ENCODE results near the gene WNT3.

WNT3 gene

DNA sequence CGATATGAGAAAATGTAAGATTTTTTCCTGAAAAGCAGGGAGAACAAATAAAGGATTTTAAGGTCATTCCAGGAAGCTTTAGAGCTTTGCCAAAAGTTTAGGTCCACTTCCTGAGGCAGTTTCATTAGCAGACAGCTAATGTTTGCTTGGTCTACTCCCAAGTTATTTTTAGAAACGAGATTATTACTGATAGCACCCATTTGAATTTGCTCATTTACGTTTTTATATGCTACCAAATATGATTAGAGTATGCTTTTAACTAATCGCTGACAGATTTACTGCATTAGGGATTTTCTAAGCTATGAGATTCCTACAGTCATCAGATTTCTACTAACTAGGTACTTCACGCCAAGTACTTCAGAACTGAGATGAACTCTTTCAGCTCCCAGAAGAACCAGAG, 98.1 kb downstream of the WNT3 start:
- no peak for DNase-seq (ENCODE audit: low read depth)
- TF ChIP-seq, protein P1, sequence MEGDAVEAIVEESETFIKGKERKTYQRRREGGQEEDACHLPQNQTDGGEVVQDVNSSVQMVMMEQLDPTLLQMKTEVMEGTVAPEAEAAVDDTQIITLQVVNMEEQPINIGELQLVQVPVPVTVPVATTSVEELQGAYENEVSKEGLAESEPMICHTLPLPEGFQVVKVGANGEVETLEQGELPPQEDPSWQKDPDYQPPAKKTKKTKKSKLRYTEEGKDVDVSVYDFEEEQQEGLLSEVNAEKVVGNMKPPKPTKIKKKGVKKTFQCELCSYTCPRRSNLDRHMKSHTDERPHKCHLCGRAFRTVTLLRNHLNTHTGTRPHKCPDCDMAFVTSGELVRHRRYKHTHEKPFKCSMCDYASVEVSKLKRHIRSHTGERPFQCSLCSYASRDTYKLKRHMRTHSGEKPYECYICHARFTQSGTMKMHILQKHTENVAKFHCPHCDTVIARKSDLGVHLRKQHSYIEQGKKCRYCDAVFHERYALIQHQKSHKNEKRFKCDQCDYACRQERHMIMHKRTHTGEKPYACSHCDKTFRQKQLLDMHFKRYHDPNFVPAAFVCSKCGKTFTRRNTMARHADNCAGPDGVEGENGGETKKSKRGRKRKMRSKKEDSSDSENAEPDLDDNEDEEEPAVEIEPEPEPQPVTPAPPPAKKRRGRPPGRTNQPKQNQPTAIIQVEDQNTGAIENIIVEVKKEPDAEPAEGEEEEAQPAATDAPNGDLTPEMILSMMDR (conservative IDR thresholded peaks at IDR 0.05; ENCODE audit: control insufficient read depth, insufficient read depth, low read depth, low read length), result no peak
- H3K4me3 ChIP-seq (ENCODE audit: control insufficient read depth, low read depth, low read length), result no peak overlapping the region

DNA sequence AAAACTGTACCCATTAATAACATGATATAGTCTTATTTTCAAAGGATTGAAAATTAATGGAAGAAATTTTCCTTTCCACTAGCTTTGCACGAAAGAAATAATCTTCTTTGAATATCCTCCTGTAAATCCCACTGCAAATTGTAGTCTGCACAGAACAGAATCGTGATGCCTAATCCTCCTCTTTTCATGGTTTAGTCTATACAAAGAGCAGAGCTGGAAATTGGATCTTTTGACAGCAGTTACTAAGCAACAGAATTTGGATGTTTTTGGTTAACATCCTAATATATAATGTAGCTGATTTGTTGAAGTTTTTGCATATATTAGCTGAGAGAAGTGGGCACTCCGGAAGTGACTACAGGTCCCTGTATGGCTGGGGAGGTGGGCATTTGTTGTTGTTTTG, 98.6 kb downstream of the WNT3 start:
- DNase-seq (ENCODE audit: low read depth), result no peak

DNA sequence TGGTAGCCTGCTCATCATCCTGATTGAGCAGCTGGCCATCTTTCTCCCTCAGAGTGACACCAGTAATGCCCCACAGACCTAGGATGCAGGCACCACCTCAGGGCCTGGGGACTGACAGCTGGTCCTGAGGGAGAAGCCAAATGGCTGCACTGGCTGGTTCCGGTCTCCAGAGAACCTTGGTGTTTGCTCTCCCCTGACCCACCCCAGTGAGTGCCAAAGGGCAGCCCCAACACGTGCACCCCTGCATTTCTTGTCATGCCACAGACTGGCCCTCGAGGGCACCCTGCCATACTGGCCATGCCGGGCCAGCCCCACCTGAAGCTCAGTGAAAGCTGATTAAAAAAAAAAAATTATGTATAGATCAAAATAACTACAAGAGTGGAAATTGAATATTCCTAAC, 100.5 kb downstream of the WNT3 start:
- DNase-seq (ENCODE audit: low read depth), result no peak
- TF ChIP-seq, protein P1 (conservative IDR thresholded peaks at IDR 0.05; ENCODE audit: control insufficient read depth, insufficient read depth, low read depth, low read length), result no peak

More for the DNA sequence above, 98.6 kb downstream of the WNT3 start:
- no peak overlapping the region for H3K4me3 ChIP-seq (ENCODE audit: control insufficient read depth, low read depth, low read length)
- TF ChIP-seq, protein P1 (conservative IDR thresholded peaks at IDR 0.05; ENCODE audit: control insufficient read depth, insufficient read depth, low read depth, low read length), result no peak

More for the DNA sequence above, 100.5 kb downstream of the WNT3 start:
- no peak overlapping the region for H3K4me3 ChIP-seq (ENCODE audit: control insufficient read depth, low read depth, low read length)
